Testis (tissue), 3 donors: ENCODE data around the gene CNTN4. TPM values are rescaled to one million over a fixed set of nuclear protein-coding genes. Genes with fewer than 3 reads are reported as not detected.
"Not testable (repeated sequence)": the region's sequence is repeated elsewhere in the genome, so short reads cannot be mapped to it uniquely, and the experiment has no call there.

Source experiments
- DNase-seq: peaks from one replicate; pipeline ENCODE4 v3.0.0-alpha.2; 2019
- H3K27ac ChIP-seq, 2 donors: fragments of 200-600 bp; sonication (generic); one replicate each; pipeline ENCODE4 v1.5.1; 2019
- H3K27me3 ChIP-seq: fragments of 200-600 bp; sonication (generic); one replicate; pipeline ENCODE4 v1.5.1; 2019
- H3K36me3 ChIP-seq: fragments of 200-600 bp; sonication (generic); one replicate; pipeline ENCODE4 v1.5.1; 2017; ENCODE audit warnings: low read depth; ENCODE audit errors: missing control alignments
- H3K4me1 ChIP-seq: fragments of 200-600 bp; sonication (generic); one replicate; pipeline ENCODE4 v1.5.1; 2019
- H3K4me3 ChIP-seq, 2 donors: fragments of 200-600 bp; sonication (generic); one replicate each; pipeline ENCODE4 v1.5.1; 2017 to 2019
- H3K9me3 ChIP-seq: fragments of 200-600 bp; sonication (generic); one replicate; pipeline ENCODE4 v1.5.1; 2017
- POLR2A ChIP-seq: fragments of 450-650 bp; IDR thresholded peaks from one replicate; pipeline ENCODE4 v1.6.1; 2017; ENCODE audit warnings: antibody characterized with exemption, mild to moderate bottlenecking, moderate library complexity
- WGBS, 2 donors: methylation state at CpG; one replicate each; pipeline ENCODE4 v1.1.5; 2018; 5-methylcytosine and 5-hydroxymethylcytosine counted together
- intact Hi-C: fragments of 100-400 bp; cut with DNase I; formaldehyde crosslinking; loops from one replicate; pipeline ENCODE4 v1.15.1; 2023; ENCODE audit warnings: low total_unique reads
- polyA plus RNA-seq: library from polyadenylated mRNA; stranded (reverse); fragments of 350-450 nt; fragmentation: Illumina TruSeq; extraction: RNeasy Lipid Tissue Mini Kit (QIAGEN cat#74804); gene quantifications from one replicate; pipeline ENCODE4 v1.2.3, GENCODE V29; 2014; ENCODE audit warnings: low read depth, low replicate concordance; ENCODE audit not compliant: insufficient read depth
- total RNA-seq, 2 donors: library from RNA; depleted of rRNA; stranded (reverse); fragments of >200 nt; gene quantifications; one replicate each; pipeline ENCODE4 v1.2.3, GENCODE V29; 2016
- TF ChIP-seq, protein P1 (sequence below), 3 experiments: fragments of 450-650 bp in 2 of 3; fragments of 200-600 bp in 1 of 3; sonication (generic) in 1 of 3; IDR thresholded peaks; one replicate each; pipeline ENCODE4 v1.5.1; 2016 to 2019; ENCODE audit warnings: antibody characterized with exemption in 3 of 3, mild to moderate bottlenecking in 2 of 3, moderate library complexity in 1 of 3

Gene CNTN4
- total and polyA plus RNA-seq, 3 donors from 2014 or later = 10.4 to 37.7 (median 19.6) TPM

GRCh38 chr3:2819571-2819970, 720.9 kb downstream of the CNTN4 start:
- no peaks in the 10 kb centered on the region for H3K9me3 ChIP-seq
- 86 to 90% methylated on average over 4 of the region's 4 CpGs for WGBS, 2 donors
- no peaks in the 10 kb centered on the region for H3K27me3 ChIP-seq

DNA sequence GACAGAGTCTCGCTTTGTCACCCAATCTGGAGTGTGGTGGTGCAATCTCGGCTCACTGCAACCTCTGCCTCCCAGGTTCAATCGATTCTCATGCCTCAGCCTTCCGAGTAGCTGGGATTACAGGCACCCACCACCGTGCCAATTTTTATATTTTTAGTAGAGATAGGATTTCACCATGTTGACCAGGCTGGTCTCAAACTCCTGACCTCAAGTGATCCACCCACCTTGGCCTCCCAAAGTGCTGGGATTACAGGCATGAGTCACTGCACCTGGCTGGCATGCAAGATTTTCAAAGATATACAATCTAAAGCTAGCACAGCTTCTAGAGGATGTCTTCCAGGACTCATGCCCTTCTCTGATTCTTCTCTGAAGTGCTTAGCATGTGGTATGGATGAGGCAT, 722.3 kb downstream of the CNTN4 start:
- H3K36me3 ChIP-seq, H3K27me3 ChIP-seq, intact Hi-C loops, H3K27ac ChIP-seq, H3K4me1 ChIP-seq, H3K4me3 ChIP-seq, H3K9me3 ChIP-seq, DNase-seq: not testable (repeated sequence)
- WGBS, 2 donors = 90 to 95% methylated on average over 4 to 5 of the region's 5 CpGs

More at GRCh38 chr3:2819571-2819970, 720.9 kb downstream of the CNTN4 start:
- TF ChIP-seq POLR2A = no peak
- TF ChIP-seq, protein P1, sequence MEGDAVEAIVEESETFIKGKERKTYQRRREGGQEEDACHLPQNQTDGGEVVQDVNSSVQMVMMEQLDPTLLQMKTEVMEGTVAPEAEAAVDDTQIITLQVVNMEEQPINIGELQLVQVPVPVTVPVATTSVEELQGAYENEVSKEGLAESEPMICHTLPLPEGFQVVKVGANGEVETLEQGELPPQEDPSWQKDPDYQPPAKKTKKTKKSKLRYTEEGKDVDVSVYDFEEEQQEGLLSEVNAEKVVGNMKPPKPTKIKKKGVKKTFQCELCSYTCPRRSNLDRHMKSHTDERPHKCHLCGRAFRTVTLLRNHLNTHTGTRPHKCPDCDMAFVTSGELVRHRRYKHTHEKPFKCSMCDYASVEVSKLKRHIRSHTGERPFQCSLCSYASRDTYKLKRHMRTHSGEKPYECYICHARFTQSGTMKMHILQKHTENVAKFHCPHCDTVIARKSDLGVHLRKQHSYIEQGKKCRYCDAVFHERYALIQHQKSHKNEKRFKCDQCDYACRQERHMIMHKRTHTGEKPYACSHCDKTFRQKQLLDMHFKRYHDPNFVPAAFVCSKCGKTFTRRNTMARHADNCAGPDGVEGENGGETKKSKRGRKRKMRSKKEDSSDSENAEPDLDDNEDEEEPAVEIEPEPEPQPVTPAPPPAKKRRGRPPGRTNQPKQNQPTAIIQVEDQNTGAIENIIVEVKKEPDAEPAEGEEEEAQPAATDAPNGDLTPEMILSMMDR (IDR thresholded peaks at IDR 0.05) = no peak
- DNase-seq = no peak
- Histone ChIP-seq H3K4me1 (no peaks in the 10 kb centered on the region), H3K36me3 (no peaks in the 10 kb centered on the region), H3K27ac (no peak overlapping the region), H3K4me3 (no peak overlapping the region)
- intact Hi-C loops = no loop called here

GRCh38 chr3:2822611-2823010, 723.9 kb downstream of the CNTN4 start:
- no peaks in the 10 kb centered on the region for H3K4me1 ChIP-seq
- TF ChIP-seq, protein P1 (IDR thresholded peaks at IDR 0.05) = no peak
- TF ChIP-seq POLR2A = no peak
- H3K4me3 ChIP-seq = no peak overlapping the region
- 90 to 97% methylated on average over 5 of the region's 5 CpGs for WGBS, 2 donors
- no peaks in the 10 kb centered on the region for H3K27me3 ChIP-seq
- no peaks in the 10 kb centered on the region for H3K36me3 ChIP-seq
- no peak overlapping the region for H3K27ac ChIP-seq
- no peak for DNase-seq
- no peaks in the 10 kb centered on the region for H3K9me3 ChIP-seq
- intact Hi-C loops = no loop called here

DNA sequence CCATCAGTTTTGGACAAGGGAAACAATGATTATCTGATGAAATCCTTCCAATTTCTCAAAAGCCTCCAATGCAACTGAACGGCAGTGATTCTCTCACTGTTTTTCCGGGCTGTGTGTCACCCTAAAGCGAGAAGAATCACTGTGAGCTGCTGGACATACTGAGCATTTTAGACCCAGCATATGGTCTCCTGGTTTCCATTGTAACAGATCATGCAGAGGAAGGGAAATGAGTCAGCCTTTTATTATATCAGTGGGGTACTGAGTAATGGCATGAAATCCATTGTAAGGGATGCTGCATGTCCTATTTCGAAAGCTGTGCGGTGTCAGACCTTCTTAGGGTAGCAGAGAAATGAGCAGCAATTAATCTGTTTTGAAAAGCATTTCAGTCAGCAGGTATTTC, 724.4 kb downstream of the CNTN4 start:
- Histone ChIP-seq H3K36me3 (no peaks in the 10 kb centered on the region), H3K9me3 (no peaks in the 10 kb centered on the region), H3K4me1 (no peaks in the 10 kb centered on the region), H3K27me3 (no peaks in the 10 kb centered on the region), H3K27ac (no peak overlapping the region), H3K4me3 (no peak overlapping the region)
- no peak for TF ChIP-seq POLR2A
- no peak for DNase-seq
- 73 to 89% methylated on average over 5 of the region's 5 CpGs for WGBS, 2 donors
- intact Hi-C loops = no loop called here

- H3K36me3 ChIP-seq = no peaks in the 10 kb centered on the region
- DNase-seq = no peak
- TF ChIP-seq, protein P1 (IDR thresholded peaks at IDR 0.05) = no peak
- no peak for TF ChIP-seq POLR2A
- no peak overlapping the region for H3K4me3 ChIP-seq
- H3K9me3 ChIP-seq = no peaks in the 10 kb centered on the region
- WGBS, 2 donors = 80 to 92% methylated on average over 8 of the region's 8 CpGs
- intact Hi-C loops = no loop called here
- no peak overlapping the region for H3K27ac ChIP-seq
- no peaks in the 10 kb centered on the region for H3K4me1 ChIP-seq
- no peaks in the 10 kb centered on the region for H3K27me3 ChIP-seq
Observed at GRCh38 chr3:2823437-2824211, 725.0 kb downstream of the CNTN4 start.

DNA sequence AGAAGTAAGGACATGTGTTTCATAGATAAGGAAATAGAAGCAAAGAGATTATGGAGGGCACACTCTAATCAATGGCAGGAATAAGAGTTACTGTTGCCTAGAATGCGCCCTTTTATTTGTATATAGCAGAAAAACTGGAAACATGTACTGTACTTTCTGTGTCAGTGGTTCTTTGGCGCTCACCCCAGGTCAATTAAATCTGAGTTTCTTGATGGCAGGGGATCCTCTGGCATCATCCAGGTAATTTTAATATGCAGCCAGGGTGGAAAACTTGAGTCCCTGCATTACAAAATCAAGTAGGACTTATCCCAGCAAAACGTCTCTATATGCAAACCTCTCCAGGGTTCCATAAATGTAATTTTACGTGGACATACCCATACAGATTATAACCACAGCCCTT, 727.4 kb downstream of the CNTN4 start:
- Histone ChIP-seq H3K36me3 (no peaks in the 10 kb centered on the region), H3K27me3 (no peaks in the 10 kb centered on the region), H3K27ac (no peak overlapping the region), H3K4me1 (no peaks in the 10 kb centered on the region), H3K4me3 (no peak overlapping the region), H3K9me3 (no peaks in the 10 kb centered on the region)
- TF ChIP-seq, protein P1 (IDR thresholded peaks at IDR 0.05) = no peak
- TF ChIP-seq POLR2A = no peak
- intact Hi-C loops = no loop called here
- DNase-seq = no peak
- 82 to 92% methylated on average over 4 of the region's 4 CpGs for WGBS, 2 donors
